DMS153 (cell line): ENCODE data around the gene CYB561D2.
A peak's percentile ranks its signal among the peaks of the same experiment; 100 is the strongest.

Experiments
- DNase-seq: peaks from one replicate; lab custom pipeline; 2025; lab: John Stamatoyannopoulos, UW

CYB561D2 gene

GRCh38 chr3:50341996-50342650 is 8.5 kb upstream of the CYB561D2 start:
- no peak for DNase-seq

GRCh38 chr3:50342813-50343633 is 7.6 kb upstream of the CYB561D2 start:
- DNase-seq, result no peak

GRCh38 chr3:50345008-50345407 is 5.7 kb upstream of the CYB561D2 start:
- DNase-seq, result no peak

- DNase-seq, result no peak
Measured at GRCh38 chr3:50345586-50346234, 5.0 kb upstream of the CYB561D2 start, which contains the start of gene ZMYND10. Gene ZMYND10, minus strand, starts transcription at chr3:50345732. Its CDS starts 153 bp downstream, at chr3:50345579.

GRCh38 chr3:50347187-50347813 is 3.4 kb upstream of the CYB561D2 start:
- peak; percentile 53 for DNase-seq

- no peak for DNase-seq
Measured at GRCh38 chr3:50350213-50350526, 492 bp upstream of the CYB561D2 start.

GRCh38 chr3:50351323-50351697 is 648 bp downstream of the CYB561D2 start:
- DNase-seq, result no peak

GRCh38 chr3:50352781-50353180 is 2.1 kb downstream of the CYB561D2 start:
- DNase-seq, result no peak

GRCh38 chr3:50353245-50354004 is 2.8 kb downstream of the CYB561D2 start:
- no peak for DNase-seq

GRCh38 chr3:50354186-50354764 is 3.6 kb downstream of the CYB561D2 start:
- DNase-seq, result no peak

- DNase-seq, result no peak
Measured at GRCh38 chr3:50354850-50355249, 4.2 kb downstream of the CYB561D2 start.

GRCh38 chr3:50355829-50356552 is 5.3 kb downstream of the CYB561D2 start:
- no peak for DNase-seq

- no peak for DNase-seq
Measured at GRCh38 chr3:50356553-50356952, 5.9 kb downstream of the CYB561D2 start.

GRCh38 chr3:50357481-50357880 is 6.8 kb downstream of the CYB561D2 start:
- DNase-seq, result no peak

GRCh38 chr3:50358355-50358910 is 7.8 kb downstream of the CYB561D2 start:
- DNase-seq, result no peak

GRCh38 chr3:50358911-50359759 is 8.5 kb downstream of the CYB561D2 start, which contains the start of gene TMEM115:
Gene TMEM115, minus strand, starts transcription at chr3:50359521. Its CDS starts 458 bp downstream, at chr3:50359063.
- DNase-seq, result peak; percentile 87

- no peak for DNase-seq
Measured at GRCh38 chr3:50359760-50360110, 9.1 kb downstream of the CYB561D2 start.

- no peak for DNase-seq
Measured at GRCh38 chr3:50364573-50365079, 14.0 kb downstream of the CYB561D2 start.
